Hematopoietic multipotent progenitor cell (in vitro differentiated cells): ENCODE results near the gene XIRP2. TPM values are rescaled to one million over a fixed set of nuclear protein-coding genes. Genes with fewer than 3 reads are reported as not detected.

Experiments used
- DNase-seq, 3 donors: peaks; one replicate each; pipeline ENCODE4 v3.0.0-alpha.2; 2011 to 2015; ENCODE audit warnings: low read depth in 2 of 3, low spot score in 2 of 3
- total RNA-seq: library from RNA; depleted of rRNA; stranded (reverse); fragments of >200 nt; gene quantifications from one replicate; pipeline ENCODE4 v1.2.3, GENCODE V29; 2012

XIRP2 gene, protein sequence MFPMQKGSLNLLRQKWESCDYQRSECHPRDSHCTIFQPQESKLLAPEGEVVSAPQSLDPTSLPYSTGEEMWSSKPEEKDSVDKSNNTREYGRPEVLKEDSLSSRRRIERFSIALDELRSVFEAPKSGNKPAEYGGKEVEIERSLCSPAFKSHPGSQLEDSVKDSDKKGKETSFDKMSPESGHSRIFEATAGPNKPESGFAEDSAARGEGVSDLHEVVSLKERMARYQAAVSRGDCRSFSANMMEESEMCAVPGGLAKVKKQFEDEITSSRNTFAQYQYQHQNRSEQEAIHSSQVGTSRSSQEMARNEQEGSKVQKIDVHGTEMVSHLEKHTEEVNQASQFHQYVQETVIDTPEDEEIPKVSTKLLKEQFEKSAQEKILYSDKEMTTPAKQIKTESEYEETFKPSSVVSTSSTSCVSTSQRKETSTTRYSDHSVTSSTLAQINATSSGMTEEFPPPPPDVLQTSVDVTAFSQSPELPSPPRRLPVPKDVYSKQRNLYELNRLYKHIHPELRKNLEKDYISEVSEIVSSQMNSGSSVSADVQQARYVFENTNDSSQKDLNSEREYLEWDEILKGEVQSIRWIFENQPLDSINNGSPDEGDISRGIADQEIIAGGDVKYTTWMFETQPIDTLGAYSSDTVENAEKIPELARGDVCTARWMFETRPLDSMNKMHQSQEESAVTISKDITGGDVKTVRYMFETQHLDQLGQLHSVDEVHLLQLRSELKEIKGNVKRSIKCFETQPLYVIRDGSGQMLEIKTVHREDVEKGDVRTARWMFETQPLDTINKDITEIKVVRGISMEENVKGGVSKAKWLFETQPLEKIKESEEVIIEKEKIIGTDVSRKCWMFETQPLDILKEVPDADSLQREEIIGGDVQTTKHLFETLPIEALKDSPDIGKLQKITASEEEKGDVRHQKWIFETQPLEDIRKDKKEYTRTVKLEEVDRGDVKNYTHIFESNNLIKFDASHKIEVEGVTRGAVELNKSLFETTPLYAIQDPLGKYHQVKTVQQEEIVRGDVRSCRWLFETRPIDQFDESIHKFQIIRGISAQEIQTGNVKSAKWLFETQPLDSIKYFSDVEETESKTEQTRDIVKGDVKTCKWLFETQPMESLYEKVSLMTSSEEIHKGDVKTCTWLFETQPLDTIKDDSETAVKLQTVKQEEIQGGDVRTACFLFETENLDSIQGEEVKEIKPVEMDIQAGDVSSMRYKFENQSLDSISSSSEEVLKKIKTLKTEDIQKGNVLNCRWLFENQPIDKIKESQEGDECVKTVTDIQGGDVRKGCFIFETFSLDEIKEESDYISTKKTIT (N-terminal part only)
- 0.27 TPM for total RNA-seq

DNA sequence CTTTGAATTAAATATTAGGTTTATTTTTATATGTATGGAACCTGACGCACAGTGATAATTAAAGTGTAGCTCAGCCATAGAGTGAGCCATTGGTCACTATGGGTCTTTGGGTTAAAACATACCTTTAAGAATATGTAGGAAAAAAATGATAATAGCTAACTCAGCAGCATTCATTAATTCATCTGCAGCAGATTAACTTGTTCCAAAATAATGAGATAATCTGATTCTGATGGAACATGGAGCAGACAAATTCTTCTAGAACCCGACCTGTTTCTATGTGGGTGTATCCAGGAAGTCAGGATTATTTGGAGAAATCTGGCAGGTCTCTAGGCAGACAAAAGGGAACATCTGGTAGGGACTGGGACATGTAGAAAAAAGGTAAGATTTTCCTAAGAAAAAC, at the start of gene XIRP2:
Gene XIRP2 (plus strand): TSS at position 301 of the 400 bp plus-strand sequence. CDS start 15,003 bp downstream, outside the sequence.
- no peak for DNase-seq

DNA sequence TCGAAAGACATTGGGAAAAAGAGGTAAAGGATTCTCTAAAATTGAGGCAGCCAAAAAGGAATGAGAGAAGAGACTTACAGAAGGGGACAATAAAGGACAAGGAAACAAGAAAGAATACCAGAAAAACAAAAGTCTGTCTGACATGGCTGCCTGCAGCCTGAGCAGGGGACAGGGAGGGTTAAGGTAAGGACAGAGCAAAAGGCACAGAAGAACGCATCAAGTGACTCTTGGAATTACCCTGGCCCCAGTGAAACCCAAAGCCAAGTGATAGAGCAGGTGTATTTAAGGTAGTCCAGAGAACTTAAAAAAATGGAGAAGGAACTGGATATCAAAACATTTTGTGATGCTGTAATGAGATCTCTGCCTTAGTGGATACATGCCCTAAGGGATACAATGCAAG, 47.1 kb upstream of the XIRP2 start:
- no peak for DNase-seq

DNA sequence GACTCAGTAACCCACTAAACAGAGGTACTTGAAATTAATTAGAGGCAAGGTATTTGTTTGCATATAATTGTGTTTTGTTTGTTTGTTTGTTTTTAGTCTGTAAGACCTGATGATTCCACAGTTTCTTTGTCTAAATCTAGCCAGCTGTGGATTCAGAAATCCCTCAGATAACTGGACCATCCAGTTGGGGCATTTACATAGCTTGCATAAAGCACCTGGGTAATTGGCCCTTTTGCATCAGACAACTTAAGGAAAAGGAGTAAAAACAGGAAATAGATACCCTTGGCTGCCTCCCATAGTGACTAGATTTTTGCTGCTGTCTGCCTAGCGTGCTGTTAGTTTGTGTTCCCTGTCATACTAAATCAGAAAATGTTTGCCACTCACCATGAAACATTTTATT, 46.6 kb upstream of the XIRP2 start:
- DNase-seq, result no peak

DNA sequence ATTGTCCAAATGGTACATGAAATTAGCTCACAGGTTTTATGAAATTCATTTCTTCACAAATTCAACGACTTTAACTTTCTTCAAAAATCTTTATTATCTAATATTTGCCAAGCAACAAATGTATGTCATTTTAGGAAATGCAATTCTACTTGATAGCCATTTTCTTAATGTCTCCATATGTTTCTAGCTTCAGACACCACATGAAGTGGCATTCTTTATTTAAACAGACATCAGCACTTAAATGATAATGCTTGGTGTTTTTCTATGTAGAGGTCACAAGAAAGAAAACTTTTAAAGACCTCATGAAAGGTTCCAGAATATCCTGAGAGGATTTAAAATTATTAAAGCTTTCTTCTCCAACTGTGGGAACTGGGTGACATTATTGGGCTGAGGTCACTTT, 44.2 kb upstream of the XIRP2 start:
- DNase-seq, result no peak

DNA sequence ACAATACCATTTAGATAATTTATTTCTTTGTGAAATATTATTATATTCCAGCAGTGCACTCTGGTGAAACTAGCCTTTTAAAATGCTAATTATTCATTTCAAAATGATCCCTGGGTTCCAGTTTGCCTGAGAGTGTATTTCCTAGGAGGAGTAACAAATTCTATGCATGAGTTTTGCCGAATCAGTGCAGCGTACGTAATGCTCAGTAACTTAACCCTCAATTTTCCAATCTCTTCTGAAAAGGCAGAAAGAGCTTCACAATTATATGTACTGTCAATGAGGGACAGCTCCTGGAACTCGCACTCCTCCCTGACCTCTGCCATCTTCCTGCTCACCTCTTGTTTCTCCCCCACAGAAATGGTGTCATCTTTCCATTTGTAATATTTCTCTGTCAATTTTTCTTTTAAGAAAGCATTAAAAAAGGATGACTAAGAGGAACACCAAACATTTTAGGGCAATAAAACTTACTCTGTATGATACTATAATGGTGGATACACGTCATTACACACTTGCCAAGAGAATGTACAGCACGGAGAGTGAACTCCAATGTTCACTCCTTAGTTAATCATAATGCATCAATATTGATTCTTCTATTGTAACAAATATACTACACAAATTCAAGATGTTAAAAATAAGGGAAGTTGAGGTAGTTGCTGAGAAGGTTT, 25.7 kb upstream of the XIRP2 start:
- DNase-seq, result no peak

DNA sequence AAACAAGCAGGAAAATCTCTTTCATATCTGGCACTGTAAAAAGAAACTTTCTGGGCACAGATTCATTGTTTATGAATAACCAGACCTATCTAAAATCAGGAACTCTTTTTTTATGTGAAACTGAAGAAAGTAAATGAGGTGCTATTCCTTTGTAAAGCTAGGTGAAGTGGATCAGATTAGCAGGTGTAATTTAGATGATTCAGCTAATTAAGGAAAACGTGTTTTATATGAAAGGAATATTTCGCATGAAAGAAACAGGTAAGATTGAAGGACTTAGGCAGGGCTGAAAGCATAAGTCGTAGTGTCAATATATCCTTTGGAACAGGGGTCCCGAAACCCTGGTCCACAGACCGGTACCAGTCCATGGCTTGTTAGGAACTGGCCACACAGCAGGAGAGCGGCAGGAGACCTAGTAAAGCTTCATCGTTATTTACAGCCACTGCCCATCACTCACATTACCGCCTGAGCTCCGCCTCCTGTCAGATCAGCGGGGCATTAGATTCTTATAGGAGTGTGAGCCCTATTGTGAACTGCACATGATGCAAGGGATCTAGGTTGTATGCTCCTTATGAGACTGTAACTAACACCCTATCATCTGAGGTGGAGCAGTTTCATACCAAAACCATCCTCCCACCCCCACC, 20.3 kb upstream of the XIRP2 start:
- DNase-seq, result no peak

DNA sequence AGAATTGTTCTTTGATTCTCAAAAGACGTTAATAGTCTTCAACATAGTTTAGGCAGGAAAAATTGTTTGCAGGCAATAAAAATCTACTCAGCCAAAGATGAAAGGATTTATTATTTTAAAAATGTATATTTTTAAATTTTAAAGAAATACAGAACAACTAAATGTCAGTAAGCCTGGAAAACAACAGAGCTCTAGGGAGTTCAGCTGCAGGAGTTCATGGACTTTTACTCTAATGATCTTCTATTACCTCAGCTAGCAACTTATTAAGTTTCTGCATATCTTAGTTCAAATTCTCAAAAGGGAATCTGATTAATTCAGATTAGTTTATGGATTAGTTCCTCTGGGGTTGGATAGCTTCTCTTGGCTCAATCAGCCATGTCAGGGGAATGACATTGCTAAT, 17.9 kb upstream of the XIRP2 start:
- DNase-seq, result no peak

DNA sequence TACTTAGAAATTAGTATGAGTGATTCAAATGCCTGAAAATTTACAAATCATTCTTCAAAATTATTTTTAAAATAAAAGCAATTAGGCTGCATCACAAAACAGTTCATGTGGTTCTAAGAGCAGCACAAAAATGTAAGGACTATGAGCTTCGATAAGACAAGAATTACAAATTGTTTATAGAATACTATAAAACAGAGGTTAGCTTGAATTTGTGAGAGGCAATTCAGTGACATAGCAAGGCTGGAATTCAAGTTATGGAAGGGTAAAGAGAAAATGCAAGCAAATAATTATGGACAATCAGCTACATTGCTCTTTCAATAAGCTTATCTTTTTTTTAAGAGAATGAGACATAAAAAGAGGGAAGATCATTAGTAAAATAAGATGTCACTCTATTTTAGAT, 7.1 kb upstream of the XIRP2 start:
- no peak for DNase-seq

DNA sequence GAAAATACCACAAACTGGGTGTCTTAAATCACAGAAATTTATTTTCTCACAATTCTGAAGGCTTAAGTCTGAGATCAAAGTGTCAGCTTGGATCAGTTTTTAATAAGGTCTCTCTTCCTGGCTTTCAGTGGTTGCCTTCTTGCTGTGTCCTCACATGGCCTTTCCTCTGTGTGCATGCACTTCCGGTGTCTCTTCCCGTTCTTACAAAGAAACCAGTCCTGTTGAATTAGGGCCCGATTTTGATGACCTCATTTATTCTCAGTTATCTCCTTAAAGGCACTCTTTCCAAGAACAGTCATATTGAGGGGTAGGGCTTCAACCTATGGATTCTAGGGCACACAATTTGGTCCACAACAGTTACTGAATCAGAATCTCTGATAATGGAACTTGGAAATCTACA, 5.4 kb upstream of the XIRP2 start:
- DNase-seq, result no peak

DNA sequence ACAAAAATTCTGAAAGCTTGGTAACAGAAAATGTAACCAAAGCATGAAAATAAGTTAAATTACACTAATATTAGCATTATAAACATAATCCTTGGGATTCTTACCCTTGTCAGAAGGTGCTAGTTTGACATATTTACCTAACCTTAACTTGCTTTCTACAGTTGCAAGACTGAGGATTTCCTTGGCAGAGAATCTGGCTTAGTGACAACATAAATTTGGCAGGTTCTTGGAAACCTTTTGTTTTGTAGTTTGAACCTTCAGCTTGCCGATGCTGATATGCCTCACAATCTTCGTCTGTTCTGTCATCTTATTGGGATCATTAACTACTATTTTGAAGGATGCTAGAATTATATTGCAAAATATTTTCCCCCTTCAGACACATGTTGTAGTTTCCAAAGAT, 3.4 kb downstream of the XIRP2 start:
- no peak for DNase-seq

DNA sequence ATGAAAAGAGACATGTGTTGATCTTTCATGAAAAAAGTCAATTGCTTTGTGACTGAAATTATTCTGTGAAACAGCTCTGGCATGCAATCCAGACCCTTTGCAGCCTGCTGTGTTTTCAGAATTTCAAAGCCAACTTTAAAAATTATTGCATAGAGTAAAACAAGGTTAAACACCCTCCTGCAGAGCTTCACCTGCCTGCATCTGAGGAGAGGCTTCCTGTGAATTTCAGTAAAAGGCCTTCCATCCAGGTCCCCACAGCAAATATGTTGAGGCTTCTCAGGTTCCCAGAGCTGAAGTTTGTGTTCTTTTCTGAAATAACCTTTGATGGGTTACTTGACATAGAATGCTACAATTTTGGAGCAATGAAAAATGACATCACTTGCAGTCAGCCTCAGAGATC, 4.1 kb downstream of the XIRP2 start:
- no peak for DNase-seq

DNA sequence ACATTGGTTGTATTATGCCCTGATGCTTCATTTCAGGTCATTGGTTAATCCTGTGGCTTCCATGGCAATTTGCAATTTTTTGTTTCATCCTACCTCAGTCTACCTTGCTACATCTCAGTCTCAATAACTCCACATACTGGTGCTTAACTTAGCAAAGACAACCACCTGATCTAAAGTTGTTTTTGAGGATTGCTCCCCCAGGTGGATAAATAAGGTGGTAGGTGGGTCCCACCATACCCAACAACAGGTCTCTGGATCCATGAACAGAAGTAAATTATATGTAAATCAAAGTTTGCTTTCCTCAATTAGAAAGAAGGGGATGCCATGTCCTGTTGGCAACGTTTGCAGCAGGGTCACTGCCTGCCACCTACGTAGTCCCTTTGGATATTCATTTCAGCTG, 7.0 kb downstream of the XIRP2 start:
- no peak for DNase-seq

DNA sequence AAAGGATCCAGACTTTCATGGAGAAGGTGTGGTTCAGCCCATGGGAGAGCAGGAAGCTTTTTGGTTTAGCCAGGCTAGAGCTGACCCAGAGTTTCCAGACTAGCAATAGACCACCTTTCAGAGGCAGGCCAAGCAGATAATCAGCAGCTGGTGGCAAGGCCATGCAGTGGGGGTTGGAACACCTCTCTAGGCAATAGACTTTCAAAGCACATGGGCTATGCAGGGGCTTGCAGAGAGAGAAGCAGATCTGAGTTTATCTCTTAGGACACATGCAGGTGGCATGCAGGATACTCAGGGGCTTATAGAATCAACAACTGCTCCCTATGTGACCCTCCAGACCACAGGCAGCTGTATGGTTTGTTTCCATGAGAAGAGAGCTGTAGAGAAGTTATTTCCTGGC, 9.4 kb downstream of the XIRP2 start:
- DNase-seq, result no peak

DNA sequence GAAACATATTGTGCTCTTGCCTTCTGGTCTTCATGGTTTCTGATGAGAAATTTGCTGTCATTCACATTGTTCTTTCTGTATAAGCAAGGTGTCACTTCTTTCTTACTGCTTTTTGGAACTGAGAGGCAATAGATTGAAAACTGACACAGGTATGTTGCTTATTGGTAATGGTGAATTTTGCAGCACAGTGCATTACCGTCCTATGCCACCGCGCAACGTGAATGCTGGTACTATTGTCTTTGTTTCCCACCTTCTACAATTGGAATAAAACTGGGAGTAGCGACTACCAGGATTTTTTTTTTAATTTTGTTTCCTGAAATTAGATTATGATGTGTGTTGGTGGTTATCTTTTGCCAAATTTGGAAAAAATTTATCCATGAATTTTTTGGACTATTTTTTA, 11.4 kb downstream of the XIRP2 start:
- DNase-seq, result no peak

DNA sequence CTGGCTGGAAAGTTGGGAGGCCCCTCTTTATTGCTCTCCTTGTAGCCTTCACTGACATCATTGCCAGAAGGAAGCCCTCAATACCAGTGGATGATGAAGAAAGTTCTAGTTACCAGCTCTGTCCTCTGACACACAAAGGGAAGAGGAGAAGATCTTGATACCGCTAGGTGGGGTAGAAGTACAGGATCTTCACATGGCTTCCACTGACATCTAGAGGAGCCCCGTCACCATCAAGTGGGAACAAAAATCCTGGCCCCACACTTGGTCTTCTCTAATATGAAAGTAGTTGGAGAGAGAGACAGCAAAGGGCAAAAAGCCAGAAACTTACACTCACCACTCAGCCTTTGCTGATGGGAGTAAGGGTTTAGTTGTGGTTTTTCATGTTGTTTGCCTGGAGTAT, 12.4 kb downstream of the XIRP2 start:
- DNase-seq, result no peak

DNA sequence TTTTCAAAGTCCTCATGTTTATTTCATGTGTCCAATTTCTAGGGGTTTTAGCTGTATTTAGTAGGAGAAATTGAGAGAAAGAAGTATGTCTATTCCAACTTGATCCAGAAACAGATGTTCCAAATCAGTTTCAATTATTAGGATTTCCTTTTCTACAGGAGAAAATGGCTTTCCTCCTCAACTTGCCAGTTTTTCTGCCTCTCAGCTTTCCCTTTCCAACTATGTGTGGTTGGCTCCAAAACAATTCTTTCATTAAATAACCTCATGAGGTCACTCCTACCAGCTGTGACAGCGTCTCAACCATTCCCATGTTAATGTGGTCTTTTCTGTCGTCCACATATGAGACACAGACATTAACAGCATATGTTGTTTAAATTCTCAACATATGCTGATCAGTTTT, 13.1 kb downstream of the XIRP2 start:
- DNase-seq, result no peak

DNA sequence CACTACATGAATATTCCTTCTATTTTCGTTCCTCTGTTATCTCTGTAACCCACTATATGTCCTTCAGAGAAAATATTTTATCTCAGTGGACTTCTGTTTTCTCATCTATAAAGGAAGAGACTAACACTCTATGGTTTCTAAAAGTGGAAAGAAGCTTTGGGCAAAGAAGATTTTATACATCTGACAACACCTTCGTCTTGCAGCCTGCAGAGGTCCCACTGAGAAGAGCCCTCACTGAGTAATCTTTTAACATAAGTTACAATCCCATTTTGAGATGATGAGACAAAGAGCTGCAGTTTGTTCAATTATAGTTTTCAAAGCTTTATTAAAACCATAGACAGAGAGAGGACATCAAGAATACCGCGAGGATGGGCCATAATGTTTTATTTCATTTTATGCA, 28.7 kb downstream of the XIRP2 start:
- DNase-seq, result no peak

DNA sequence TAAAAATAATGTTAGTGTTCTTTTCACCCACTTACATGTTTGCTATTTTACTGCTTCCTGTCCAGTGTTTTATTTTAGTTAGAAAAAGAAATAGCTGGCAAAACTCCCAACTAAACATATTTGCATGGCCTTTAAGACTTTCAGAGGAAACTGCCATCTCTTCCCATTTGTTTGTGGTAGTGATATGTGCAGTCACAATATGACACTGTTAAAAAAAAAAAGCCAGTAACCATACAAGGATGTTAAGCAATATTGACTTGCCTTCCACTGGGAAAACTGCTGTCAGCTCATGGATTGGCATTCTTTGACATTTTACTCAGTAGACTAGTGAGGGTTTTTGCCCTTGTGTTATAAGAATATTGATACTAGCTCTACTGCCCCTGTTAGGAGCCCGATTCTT, 29.1 kb downstream of the XIRP2 start:
- no peak for DNase-seq

DNA sequence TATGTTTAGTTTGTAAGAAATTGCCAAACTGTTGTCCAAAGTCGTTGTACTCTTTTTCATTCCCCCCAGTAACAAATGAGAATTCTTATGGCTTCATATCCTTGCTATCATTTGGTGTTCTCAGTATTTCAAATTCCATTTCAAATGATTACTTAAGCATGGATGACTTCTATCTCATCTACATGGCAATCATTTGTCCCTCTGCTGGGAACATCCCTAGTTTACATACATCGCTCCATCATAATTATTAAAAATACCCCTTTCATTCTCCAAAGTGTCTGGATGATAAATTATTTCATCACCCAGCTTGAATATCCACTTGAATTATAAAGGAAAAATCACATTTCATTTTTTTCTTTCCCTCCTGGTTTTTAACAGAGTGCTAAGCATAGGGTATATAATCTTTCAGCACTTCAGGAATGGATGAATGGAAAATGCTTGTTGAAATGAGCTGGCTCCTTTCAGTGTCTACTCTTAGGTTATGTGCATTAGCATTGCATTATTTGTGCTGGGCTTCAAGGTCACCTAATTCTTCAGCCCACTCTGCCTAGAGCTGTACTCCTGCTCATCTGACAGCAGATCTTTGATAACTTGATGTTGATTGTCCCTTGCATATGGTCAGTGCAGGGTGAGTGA, 33.1 kb downstream of the XIRP2 start:
- no peak for DNase-seq

DNA sequence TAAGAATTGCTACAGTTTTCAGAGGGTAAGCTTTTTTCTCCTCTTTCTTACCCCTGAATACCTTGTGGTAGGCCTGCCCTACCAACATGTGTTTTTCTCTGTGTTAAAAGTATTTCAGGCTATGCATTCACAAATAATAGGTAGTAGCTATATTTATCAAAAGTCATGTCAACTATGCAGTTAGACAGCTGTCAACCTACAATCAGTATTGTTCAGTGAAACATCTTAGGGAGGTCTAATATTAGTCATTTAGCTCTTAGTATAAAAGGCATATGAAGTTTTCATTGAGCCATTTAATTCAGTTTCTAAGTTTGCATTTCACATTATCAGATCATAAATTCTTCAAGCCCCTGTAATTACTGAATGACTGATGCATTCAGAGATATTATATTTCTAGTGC, 36.7 kb downstream of the XIRP2 start:
- no peak for DNase-seq
